GM10248 (cell line): ENCODE measurements around the gene EPB41L4B.
"Not testable (repeated sequence)": the region's sequence is repeated elsewhere in the genome, so short reads cannot be mapped to it uniquely, and the experiment has no call there.

Experiments
- CTCF ChIA-PET: fragments of 300-600 bp; sonication (Branson Sonifier 250); formaldehyde crosslinking; extraction: SDS; loops from one replicate; lab custom pipeline; 2021; ENCODE audit warnings: antibody characterized with exemption; lab: Yijun Ruan, JAX
- POLR2A ChIA-PET: fragments of 350-650 bp; sonication (Branson Sonifier 250); formaldehyde crosslinking; extraction: SDS; loops from one replicate; lab custom pipeline; 2020; ENCODE audit warnings: antibody characterized with exemption; lab: Yijun Ruan, JAX
- DNase-seq: peaks from one replicate; pipeline ENCODE4 v3.0.0; 2012; ENCODE audit errors: extremely low spot score
- CTCF ChIP-seq: IDR thresholded peaks from 2 replicates; pipeline ENCODE4 v1.5.1; 2012; ENCODE audit warnings: mild to moderate bottlenecking, low read depth; ENCODE audit errors: extremely low read depth, missing control alignments, control extremely low read depth

The EPB41L4B gene

GRCh38 chr9:109320742-109321448, at the start of gene EPB41L4B:
TSS of gene EPB41L4B (minus strand) at chr9:109321059. CDS start at chr9:109320446, 613 bp downstream.
- TF ChIP-seq CTCF = peak; percentile 98
- CTCF ChIA-PET = interaction anchor here (0.6 to 1.9 kb wide), 9 partner anchors 8 to 162 kb away, joined by 3 to 5 read pairs (median 4); no protein-coding TSS in a partner anchor
- POLR2A ChIA-PET = interaction anchor here (0.6 kb wide), 1 partner anchor 79 kb away, joined by 5 read pairs; no protein-coding TSS in a partner anchor
- peak; percentile 92 for DNase-seq

- no peak for DNase-seq
- TF ChIP-seq CTCF = no peak
- POLR2A ChIA-PET = no interaction called here
- CTCF ChIA-PET = interaction anchor here (0.6 to 1.5 kb wide), 2 partner anchors 16 to 45 kb away, joined by 3 read pairs; no protein-coding TSS in a partner anchor
Observed at GRCh38 chr9:109369285-109369684, 48.4 kb upstream of the EPB41L4B start.

- CTCF ChIA-PET = interaction anchor here (1.0 to 1.2 kb wide), 2 partner anchors 18 to 109 kb away, joined by 3 read pairs; no protein-coding TSS in a partner anchor
- DNase-seq = no peak
- POLR2A ChIA-PET = no interaction called here
- TF ChIP-seq CTCF = no peak
Observed at GRCh38 chr9:109360771-109361170, 39.9 kb upstream of the EPB41L4B start.

- CTCF ChIA-PET = interaction anchor here (0.7 to 1.4 kb wide), 2 partner anchors 13 to 52 kb away, joined by 3 read pairs; no protein-coding TSS in a partner anchor
- POLR2A ChIA-PET, DNase-seq: not testable (repeated sequence)
Observed at GRCh38 chr9:109358968-109359603, 38.2 kb upstream of the EPB41L4B start.

- CTCF ChIA-PET = no interaction called here
- POLR2A ChIA-PET = no interaction called here
- no peak for DNase-seq
- no peak for TF ChIP-seq CTCF
Observed at GRCh38 chr9:109355564-109356297, 34.9 kb upstream of the EPB41L4B start.

- DNase-seq = no peak
- no peak for TF ChIP-seq CTCF
- CTCF ChIA-PET = interaction anchor here (0.7 to 0.9 kb wide), 2 partner anchors 9 to 109 kb away, joined by 3 read pairs; no protein-coding TSS in a partner anchor
- POLR2A ChIA-PET = no interaction called here
Observed at GRCh38 chr9:109354190-109354589, 33.3 kb upstream of the EPB41L4B start.
